H7 (cell line): Measurements from ENCODE around the gene ZNF774. TPM values are rescaled to one million over a fixed set of nuclear protein-coding genes. Genes with fewer than 3 reads are reported as not detected.
"Not testable (repeated sequence)": the region's sequence is repeated elsewhere in the genome, so short reads cannot be mapped to it uniquely, and the experiment has no call there.

Source experiments
- DNase-seq: peaks from one replicate; pipeline ENCODE4 v3.0.0; 2012
- H3K27me3 ChIP-seq: 2 replicates; pipeline ENCODE4 v1.6.0; 2011; ENCODE audit warnings: mild to moderate bottlenecking, low read length; ENCODE audit not compliant: control insufficient read depth, insufficient read depth
- H3K36me3 ChIP-seq: replicated peaks from 2 replicates; pipeline ENCODE4 v1.5.1; 2011; ENCODE audit warnings: low read length; ENCODE audit not compliant: control insufficient read depth, insufficient read depth
- H3K4me3 ChIP-seq: 2 replicates; pipeline ENCODE4 v1.5.1; 2011; ENCODE audit warnings: low read depth, mild to moderate bottlenecking, control low read depth, low read length, moderate library complexity; ENCODE audit not compliant: insufficient read depth
- total RNA-seq: library from RNA; depleted of rRNA; stranded (reverse); fragments of >200 nt; shearing (Covaris generic); gene quantifications from 2 replicates; pipeline ENCODE4 v1.2.3, GENCODE V29; 2014; rRNA removed

The ZNF774 gene
- total RNA-seq = 0.55 and 0.73 TPM in 2 replicates

DNA sequence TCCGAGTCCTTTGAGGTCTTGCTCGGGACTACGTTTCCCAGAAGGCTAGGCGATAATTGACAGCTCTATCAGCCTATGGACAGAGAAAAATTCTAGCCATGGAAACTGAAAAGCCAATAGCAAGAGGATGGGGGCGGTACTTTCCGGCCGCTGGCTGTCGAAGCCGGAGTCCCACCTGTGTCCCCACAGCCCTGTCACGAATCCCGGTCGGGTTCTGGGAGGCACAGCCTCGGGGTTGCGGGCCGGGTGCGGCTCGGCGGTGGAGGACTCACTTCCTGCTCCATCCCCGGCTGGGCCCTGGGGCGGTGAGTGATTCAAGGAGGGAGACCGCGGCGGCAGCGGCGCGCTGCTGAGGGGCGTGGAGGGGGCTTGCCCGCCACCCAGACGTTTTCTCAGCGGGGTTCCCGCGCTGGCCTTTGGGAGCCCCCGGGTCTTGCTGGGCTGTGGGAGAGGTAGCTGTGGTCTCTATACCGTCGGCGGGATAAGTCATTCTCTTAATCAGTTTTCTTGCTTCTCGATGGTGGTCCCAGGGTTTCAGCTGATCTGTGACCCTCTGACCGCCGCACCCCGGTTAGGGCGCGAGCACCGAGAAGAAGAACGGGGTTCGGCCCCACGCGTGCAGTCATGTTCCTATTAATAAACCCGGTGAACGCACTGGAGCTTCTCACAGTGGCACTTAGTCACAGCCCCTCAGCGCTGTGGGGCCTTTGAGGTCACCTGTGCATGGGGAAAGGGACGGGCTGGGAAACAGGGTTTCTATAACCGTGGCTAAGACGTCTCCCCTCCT lies at the start of gene ZNF774:
Gene ZNF774, plus strand, starts transcription at position 178 of the 787 bp plus-strand sequence. CDS start 2,377 bp downstream, outside the sequence.
- Histone ChIP-seq H3K27me3 (no peaks in the 10 kb centered on the region), H3K36me3 (no peaks in the 10 kb centered on the region)
- peak; percentile 99 for DNase-seq

DNA sequence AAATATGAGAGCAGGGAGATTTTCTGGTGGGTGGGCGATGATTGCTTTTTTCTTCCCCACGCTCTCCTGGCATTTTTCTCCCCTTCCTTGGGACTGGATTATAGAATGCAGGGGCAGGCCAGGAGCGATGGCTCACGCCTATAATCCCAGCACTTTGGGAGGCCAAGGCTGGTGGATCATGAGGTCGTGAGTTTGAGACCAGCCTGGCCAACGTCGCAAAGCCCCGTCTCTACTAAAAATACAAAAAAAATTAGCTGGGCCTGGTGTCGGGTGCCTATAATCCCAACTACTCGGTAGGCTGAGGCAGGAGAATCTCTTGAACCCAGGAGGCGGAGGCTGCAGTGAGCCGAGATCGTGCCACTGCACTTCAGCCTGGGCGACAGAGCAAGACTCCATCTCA lies 46.7 kb upstream of the ZNF774 start:
- not testable (repeated sequence) for H3K27me3 ChIP-seq, H3K36me3 ChIP-seq, DNase-seq, H3K4me3 ChIP-seq

More for the DNA sequence above, at the start of gene ZNF774:
- H3K4me3 ChIP-seq = peak within 1 kb of the TSS; percentile 79

DNA sequence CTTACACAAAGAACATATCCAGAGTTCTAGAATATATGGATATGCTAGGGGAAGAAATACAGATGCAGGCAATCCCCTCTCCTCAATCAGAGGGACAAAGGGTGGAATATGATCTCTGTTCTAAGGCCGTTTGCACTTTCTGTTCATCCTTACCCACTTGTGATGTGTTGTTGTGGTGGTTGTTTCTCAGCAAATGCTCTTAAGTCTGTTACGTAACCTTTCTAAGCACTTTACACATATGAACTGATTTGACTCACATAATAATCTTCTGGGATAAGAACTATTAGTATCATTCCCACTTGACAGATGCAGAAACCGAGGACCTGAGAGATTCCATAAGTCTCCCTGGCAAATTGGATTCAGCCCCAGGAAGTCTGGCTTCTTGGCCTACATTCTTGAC lies 46.2 kb upstream of the ZNF774 start:
- H3K4me3 ChIP-seq = no peak overlapping the region
- H3K36me3 ChIP-seq = no peaks in the 10 kb centered on the region
- no peaks in the 10 kb centered on the region for H3K27me3 ChIP-seq
- DNase-seq = no peak

DNA sequence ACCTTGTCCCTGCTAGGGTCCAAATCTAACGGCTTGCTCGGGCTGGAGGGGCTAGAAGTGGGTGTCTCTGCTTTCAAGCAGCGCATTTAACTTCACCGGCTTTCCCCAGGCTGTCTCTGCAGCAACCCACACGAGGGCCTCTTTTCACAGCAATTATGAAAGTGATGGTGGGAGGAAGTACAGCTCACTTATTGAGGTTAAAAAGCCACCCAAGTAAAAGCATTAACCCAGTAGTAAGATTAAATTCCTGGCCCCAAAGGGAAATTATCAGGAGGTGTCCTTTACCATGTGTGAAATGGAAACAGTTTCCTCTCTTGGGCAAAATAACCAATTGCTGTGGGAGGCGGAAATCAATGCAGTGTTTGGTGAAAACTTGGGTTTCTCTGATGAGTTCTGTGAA lies 45.5 kb upstream of the ZNF774 start:
- no peak for DNase-seq
- Histone ChIP-seq H3K4me3 (no peak overlapping the region), H3K36me3 (no peaks in the 10 kb centered on the region), H3K27me3 (no peaks in the 10 kb centered on the region)

DNA sequence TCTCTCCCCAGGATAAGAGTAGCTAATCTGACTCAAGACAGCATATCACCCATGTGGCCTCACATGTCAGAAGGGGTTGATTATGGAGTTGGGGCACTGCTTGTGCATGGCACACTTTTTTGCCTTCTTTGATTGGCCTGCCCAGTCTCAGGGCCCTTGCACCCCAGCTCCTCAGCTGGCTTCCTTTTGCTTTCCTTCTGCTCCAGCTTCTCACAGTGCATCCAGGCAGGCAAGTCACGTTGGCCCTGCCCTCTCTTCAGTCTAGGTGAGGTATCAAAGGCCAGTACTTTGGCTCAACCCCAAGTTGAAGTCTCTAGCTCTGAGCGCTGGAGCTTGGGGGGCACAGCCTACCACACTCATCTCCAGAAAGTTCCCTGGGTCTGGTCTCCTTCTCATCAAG lies 44.4 kb upstream of the ZNF774 start:
- no peaks in the 10 kb centered on the region for H3K36me3 ChIP-seq
- DNase-seq = no peak
- H3K4me3 ChIP-seq = no peak overlapping the region
- no peaks in the 10 kb centered on the region for H3K27me3 ChIP-seq

DNA sequence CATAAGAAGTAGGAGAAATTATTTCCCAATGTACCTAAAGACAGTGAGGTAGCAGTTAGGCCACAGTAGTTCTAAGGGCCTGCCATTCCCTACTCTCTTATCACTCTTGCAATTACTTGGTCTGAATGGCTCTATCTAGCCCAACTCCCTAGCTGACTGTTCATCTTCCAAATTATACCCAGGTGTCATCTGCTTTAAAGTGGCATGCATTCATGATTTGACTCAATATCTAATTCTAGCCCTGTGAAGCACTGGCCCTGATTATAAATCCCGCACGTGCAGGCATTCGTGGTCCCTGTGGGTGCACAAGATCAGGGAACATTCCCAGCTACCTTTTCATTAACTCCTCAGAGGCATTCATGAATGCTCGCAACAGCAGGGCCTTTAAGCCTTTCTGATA lies 43.1 kb upstream of the ZNF774 start:
- no peak overlapping the region for H3K4me3 ChIP-seq
- H3K27me3 ChIP-seq = no peaks in the 10 kb centered on the region
- no peaks in the 10 kb centered on the region for H3K36me3 ChIP-seq
- no peak for DNase-seq

DNA sequence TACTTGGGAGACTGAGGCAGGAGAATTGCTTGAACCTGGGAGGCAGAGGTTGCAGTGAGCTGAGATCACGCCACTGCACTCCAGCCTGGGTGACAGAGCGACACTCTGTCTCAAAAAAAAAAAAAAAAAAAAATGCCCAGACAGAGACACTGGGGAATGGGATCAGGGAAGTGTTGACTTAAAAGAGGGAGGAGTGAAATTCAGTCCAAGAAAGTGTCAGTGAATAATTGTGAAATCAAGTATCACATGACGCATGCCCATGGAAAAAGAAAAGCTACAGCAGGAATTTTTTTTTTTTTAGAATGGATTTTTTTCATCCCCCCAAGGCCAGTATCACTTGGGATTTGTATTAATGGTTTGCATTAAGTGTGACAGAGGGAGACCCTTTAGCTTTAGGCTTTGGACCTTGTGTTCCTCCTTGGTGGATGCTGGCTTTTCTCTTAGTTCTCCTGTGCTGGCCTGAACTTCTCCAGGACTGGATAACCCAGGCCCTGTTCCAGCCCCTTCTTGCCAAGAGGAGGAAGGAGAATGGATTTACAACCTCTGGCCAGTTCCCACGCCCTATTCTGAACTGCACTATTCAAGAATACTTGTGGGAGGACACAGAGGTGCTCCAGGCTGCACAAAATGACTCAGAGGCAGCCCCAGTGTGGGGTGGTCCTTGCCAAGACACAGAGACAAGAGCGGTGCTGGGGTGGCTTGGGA lies 36.7 kb upstream of the ZNF774 start:
- no peak for DNase-seq
- Histone ChIP-seq H3K27me3 (no peaks in the 10 kb centered on the region), H3K4me3 (no peak overlapping the region), H3K36me3 (no peaks in the 10 kb centered on the region)

DNA sequence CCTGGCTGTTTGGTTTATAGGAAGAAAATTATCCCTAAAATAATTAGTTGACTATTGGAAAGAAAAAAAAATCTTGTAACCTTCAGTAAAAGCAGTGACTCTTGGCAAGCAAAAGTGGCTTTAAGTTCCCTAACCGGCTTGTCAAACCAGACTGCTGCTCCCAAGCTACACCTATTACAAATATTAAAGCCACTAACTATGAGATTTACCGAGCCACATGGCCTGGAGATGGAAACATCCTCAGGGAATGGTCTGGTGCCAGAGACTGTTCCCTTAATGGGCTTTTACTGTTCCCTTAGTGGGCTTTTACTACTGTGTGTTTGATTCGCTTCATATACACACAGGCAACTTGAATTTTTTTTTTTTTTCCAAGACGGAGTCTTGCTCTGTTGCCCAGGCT lies 35.9 kb upstream of the ZNF774 start:
- no peak for DNase-seq
- Histone ChIP-seq H3K36me3 (no peaks in the 10 kb centered on the region), H3K4me3 (no peak overlapping the region), H3K27me3 (no peaks in the 10 kb centered on the region)

DNA sequence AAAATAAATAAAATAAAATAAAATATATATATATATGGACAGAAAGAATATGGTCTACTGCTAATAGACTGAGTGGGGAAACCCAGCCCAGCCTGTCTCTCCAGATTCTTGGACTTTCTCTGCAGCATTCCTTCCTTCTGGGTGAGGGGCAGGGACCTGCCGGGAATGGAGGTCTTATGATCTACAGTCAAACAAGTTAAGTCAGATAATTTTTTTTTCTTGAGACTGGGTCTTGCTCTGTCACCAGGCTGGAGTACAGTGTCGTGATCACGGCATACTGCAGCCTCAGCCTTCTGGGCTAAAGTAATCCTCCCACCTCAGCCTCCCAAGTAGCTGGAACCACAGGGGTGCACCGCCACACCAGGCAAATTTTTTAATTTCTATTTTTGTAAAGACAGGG lies 33.5 kb upstream of the ZNF774 start:
- no peaks in the 10 kb centered on the region for H3K36me3 ChIP-seq
- DNase-seq = no peak
- no peak overlapping the region for H3K4me3 ChIP-seq
- H3K27me3 ChIP-seq = no peaks in the 10 kb centered on the region

DNA sequence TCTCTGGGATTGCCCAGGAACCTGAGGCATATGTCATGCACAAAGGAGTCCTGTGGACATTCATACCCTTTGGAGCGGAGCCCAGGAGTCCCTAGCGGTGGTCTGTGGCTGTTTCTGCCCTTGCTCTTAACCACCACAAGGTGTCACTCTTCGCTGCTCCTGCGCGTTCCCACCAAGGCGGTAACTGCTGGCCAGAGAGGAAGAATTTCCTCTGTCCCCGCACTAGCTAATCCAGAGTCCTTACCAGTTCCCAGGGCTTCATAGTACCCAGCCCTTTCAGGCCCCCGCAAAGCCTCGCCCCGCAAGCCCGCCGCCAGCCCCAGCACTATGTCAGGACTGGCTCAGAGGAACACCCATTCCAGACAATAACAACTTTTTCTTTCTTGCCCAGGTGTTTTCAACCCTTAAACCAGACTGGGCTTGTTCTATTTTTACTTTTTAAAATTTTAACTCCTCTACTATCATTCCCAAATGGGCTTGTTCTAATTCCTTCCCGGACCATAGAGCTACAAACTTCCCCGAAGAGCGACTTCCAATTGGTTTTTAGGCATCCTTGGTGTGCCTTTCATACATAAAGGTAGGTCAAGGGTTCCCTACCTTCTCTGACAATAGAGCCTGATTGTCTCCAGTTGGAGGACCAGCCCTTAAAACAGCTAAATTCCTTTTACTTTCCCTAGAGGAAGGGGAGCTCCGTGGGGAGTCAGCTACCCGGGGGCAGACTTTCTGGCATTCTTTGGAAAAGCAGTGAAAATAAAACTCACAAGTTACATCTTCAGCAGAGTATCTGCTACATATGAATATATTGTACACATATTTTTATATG lies 31.8 kb upstream of the ZNF774 start:
- Histone ChIP-seq H3K4me3 (no peak overlapping the region), H3K27me3 (no peaks in the 10 kb centered on the region), H3K36me3 (no peaks in the 10 kb centered on the region)
- peak; percentile 86 for DNase-seq

DNA sequence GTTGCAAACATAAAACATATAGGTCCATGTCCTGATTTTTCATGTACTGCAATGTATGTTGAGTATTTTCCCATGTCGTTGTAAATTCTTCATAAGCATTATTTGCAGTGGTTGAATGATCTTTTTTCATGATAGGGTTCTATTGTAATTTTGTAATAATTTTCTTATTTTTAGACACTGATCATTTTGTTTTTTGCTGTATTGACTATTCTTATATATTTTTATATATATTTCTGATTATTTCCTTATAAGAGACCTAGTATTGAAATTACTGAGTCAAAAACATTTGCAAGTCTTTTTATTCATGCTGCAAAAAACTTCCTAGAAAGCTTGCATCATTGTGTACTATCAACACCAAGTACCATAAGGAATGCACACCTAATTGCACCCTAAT lies 31.2 kb upstream of the ZNF774 start:
- no peaks in the 10 kb centered on the region for H3K27me3 ChIP-seq
- DNase-seq = no peak
- no peaks in the 10 kb centered on the region for H3K36me3 ChIP-seq
- H3K4me3 ChIP-seq = no peak overlapping the region

DNA sequence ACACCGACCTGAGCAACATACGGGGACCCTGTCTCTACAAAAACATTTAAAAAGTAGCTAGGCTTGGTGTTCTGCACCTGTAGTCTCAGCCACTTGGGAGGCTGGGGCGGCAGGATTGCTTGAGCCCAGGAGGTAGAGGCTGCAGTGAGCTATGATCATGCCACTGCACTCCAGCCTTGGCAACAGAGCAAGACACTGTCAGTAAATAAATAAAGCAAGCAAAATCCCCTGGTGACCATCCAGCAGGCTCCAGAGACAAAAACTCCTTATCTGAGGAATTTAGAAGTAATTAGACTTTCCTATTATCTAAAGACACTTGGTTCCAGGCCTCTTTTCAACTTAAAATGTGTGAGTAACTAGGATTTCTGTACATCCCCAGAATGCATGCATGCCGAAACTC lies 29.5 kb upstream of the ZNF774 start:
- no peaks in the 10 kb centered on the region for H3K27me3 ChIP-seq
- no peak overlapping the region for H3K4me3 ChIP-seq
- no peak for DNase-seq
- no peaks in the 10 kb centered on the region for H3K36me3 ChIP-seq

DNA sequence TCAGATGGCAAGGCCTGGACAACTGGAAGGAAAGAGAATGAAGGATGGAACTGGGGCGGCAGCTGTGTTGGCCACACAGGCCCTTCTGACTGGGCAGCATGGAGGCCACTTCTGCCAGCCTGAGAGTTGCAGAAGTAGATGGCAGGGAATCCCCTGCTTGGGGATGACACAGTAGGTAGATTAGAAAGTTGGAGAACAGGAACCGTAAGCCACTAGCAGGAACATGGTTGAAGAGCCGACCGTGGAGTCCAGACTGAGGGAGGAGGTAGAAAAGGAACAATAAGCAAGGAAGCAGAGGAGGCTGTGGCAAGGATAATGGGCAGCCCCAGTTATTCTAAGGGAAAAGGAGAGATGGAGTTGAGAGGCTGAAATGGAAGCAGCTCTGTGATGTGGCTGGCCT lies 26.4 kb upstream of the ZNF774 start:
- no peak for DNase-seq
- no peaks in the 10 kb centered on the region for H3K27me3 ChIP-seq
- no peak overlapping the region for H3K4me3 ChIP-seq
- H3K36me3 ChIP-seq = no peaks in the 10 kb centered on the region

DNA sequence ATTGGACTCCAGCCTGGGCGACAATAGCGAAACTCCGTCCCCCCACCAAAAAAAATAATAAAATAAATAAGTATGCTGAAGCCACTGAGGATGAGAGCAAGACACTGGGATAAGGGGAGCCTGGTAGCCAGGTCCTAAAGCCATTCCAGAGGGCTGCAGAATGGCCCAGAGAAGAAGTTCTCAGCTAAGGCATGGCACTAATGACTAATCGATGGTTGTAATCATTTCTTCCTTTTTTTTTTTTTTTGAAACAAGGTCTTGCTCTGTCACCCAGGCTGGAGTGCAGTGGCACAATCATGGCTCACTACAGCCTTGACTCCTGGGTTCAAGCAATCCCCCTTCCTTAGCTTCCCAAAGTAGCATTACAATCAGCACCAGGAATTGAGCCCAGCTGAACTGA lies 25.6 kb upstream of the ZNF774 start:
- no peaks in the 10 kb centered on the region for H3K36me3 ChIP-seq
- DNase-seq = no peak
- H3K27me3 ChIP-seq = no peaks in the 10 kb centered on the region
- H3K4me3 ChIP-seq = no peak overlapping the region

DNA sequence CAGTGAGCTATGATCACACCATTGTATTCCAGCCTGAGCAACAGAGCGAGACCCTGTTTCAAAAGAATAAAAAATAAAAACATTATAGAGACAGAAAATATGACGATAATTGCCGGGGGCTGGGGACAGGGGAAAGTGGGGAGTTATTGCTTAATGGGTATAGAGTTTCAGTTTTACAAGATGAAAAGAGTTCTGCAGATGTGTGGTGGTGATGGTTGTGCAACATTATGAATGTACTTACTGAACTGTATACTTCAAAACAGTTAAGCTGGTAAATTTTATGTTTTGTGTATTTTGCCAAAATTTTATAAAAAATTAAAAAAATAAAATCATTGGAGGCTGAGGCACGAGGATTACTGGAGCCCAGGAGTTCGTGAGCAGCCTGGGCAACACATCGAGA lies 24.8 kb upstream of the ZNF774 start:
- Histone ChIP-seq H3K27me3 (no peaks in the 10 kb centered on the region), H3K36me3 (no peaks in the 10 kb centered on the region), H3K4me3 (no peak overlapping the region)
- DNase-seq = no peak
